Measurements from ENCODE around the gene NHLH2. TPM values are rescaled to one million over a fixed set of nuclear protein-coding genes. Genes with fewer than 3 reads are reported as not detected.

Gene NHLH2
- polyA plus RNA-seq (ENCODE audit: insufficient read length in 4 of 4), result not detected

DNA sequence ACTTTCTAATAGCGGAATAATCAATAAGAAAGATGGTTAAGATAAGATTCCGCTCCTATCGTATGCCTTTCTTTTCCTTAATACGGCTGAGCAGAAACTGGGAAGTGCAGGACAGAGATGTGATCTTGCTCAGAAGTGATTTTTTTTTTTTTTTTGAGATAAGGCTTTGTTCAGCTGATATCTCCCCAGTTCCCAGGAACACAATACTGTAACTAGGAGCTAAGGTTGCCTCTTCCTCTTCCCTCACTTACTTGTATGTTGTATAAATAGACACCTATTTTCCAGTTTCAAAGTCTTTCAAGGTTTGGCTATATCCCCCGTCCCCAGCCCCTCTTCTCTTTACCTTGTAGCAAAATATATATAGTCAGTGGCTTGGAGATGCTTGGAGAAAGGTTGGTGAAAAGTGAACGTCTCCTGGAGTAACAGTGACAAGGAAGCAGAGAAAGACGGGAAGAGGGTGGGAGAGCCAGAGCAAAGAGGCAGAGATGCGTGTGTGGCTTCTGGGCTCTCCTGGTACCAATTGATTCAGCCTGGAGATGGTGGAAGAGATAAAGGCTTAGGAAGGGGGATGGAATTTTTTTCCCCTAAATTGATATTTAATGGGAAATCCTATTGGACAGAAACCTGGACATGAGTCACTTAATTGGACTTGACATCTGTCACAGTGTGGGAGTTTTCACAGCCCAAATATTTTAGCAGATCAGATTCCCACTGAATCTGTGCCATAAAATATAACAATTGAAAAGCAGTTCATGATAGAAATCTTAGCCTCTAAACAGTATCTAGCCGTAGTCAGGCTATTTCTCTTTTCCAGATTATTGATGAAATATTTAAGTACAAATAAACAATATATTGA is at the start of gene NHLH2:
Gene NHLH2 (minus strand): TSS at position 522 of the 856 bp plus-strand sequence. CDS start 2,754 bp downstream, outside the sequence.
- no peak for DNase-seq (ENCODE audit: low read depth in 4 of 4, low spot score in 3 of 4)

GRCh38 chr1:115890580-115890979 is 49.7 kb upstream of the NHLH2 start:
- no peak for DNase-seq (ENCODE audit: low read depth in 4 of 4, low spot score in 3 of 4)

- no peak for DNase-seq (ENCODE audit: low read depth in 4 of 4, low spot score in 3 of 4)
Observed at GRCh38 chr1:115888976-115889375, 48.0 kb upstream of the NHLH2 start.

DNA sequence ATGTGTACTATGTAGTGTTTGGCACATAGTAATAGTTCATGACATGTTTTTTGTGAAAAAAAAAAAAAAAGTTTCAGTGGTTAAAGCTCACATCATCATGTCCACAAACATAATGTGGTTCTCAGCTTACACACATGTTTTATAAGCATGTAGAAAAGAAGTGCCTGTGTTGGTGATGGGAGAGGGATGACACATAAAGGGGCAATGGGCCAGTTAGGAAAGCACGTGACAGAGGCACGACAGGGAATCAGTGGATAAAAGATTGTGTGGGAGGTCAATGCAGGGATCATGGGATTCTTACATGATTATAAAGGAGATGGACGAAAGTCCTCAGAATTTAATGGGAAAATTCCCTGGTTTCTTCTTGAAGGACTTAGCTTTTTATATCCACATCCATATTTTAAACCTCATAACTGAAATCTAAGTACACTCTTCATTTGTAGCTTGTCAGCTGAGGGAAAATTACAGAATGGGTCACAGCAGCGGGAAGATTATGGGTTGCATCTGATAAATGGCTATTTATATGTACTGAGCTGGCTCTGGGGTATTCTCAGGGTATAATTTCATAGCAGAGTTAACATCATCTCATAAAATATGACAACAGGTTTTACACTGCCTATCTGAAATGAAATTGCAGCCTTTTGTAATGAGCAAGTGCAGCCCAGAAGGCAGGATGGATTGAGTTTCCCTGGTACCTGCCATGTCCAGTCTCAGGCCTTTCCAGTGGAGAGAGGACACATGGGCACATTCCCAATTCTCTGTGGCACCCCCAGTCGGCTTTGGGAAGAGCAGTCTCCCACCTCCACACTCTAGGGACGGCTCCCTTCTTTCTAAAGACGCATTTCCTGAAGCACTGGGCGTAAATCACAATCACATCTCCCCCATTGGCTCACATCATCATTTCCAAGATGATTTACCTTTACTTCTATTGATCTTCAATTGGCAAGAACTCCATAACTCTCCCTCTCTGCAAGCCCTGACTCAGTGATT is 42.3 kb upstream of the NHLH2 start:
- DNase-seq (ENCODE audit: low read depth in 4 of 4, low spot score in 3 of 4), result no peak

DNA sequence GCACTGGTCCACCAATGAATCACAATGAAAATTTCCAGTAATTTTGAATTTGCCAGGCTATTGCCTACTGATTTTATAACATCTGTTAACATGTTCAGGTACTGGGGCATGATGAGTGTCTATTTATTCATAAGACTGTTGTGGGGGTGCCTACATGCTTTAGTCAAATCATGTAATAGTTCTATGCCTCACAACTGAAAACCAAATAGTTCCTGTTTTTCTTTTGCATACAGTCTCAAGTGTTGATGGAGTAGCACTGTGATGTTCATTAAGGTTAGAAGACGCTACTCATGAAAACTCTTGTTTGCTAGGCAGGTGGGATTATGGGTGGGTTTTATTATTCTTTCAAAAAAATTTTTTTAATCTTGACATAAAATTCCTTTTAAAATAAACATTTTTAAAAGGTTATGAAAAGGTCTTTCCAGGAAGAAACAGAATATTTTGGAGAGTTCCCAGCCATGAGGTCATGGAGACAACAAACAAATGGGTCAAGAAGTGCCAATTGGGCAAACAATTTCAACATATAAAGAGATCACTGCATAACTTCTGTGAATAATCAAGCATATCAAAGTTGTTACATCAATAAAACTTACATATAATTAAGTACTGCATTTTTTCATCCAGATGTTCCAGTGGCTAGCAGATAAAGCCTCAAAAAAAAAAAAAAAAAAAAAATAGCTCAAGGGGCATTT is 40.2 kb upstream of the NHLH2 start:
- DNase-seq (ENCODE audit: low read depth in 4 of 4, low spot score in 3 of 4), result no peak

DNA sequence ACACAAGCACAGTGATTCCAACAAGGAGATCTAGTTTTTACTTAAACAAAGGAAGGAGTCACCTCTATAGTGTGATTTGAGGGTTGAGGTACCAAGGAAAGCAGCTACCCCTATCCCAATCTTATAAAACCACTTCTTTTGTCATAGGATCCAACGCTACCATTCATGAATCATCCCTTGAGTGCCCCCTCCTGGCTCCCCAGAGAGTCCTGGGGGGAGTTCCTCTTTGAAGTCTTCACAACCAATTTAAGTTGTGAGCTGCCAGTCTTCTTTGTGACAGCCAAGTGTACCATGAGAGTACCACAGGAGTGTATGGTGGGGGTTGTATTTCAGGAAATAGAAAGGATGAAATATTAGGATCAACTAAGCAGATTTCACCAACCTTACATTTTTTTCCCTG is 39.1 kb upstream of the NHLH2 start:
- DNase-seq (ENCODE audit: low read depth in 4 of 4, low spot score in 3 of 4), result no peak

GRCh38 chr1:115877511-115877910 is 36.6 kb upstream of the NHLH2 start:
- DNase-seq (ENCODE audit: low read depth in 4 of 4, low spot score in 3 of 4), result no peak

DNA sequence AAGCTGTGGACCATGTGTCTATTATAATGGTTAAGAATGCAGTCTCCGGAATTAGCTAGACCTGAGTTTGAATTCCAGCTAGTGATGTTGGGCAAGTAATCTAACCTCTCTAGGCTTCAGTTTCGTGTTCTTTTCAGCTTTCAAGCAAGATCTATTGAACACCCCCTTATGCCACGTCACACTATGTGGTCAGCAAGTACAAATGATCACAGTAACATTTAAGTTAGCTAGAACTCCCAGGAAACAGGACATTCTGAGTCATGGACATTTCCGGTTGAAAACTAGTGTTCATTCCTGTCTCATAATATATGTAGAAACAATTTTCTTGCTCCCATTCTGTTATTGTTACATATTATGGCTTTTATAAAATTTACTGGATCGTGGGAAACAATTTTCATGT is 34.0 kb upstream of the NHLH2 start:
- no peak for DNase-seq (ENCODE audit: low read depth in 4 of 4, low spot score in 3 of 4)

DNA sequence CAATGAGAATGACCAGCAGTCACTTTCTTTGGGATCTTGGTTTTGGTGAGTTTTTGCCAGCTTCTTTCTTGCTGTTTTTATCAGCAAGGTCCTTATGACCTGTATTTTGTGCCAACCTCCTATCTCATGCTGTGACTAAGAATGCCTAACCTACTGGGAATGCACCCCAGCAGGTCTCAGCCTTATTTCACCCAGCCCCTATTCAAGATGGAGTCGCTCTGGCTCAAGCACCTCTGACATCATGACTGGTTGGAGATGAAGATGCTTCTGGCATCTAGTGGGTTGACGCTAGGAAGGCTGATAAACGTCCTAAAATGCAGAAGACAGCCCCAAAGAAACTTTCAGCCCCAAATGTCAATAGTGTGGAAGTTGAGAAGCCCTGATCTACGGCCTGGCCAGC is 33.6 kb upstream of the NHLH2 start:
- no peak for DNase-seq (ENCODE audit: low read depth in 4 of 4, low spot score in 3 of 4)

DNA sequence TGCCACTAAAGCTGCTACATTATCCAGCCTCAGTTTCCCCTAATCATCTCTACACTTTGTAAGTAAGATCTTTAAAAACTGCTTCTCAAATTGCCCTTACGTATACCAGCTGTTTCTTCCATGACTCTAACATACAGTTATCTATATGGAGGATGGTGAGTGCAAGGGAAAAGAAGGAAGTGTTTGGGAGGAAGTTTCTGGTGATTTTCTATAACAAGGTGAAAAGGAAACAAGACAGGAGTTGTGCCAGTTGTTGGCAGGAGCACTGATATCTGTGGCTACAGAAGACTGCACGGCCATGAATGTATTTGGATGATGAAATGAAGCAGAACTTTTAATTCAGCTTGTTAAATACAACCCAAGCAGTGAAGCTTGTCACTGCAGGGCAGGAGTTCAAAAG is 32.3 kb upstream of the NHLH2 start:
- no peak for DNase-seq (ENCODE audit: low read depth in 4 of 4, low spot score in 3 of 4)

- DNase-seq (ENCODE audit: low read depth in 4 of 4, low spot score in 3 of 4), result no peak
Observed at GRCh38 chr1:115869064-115869463, 28.1 kb upstream of the NHLH2 start.

- no peak for DNase-seq (ENCODE audit: low read depth in 4 of 4, low spot score in 3 of 4)
Observed at GRCh38 chr1:115867216-115867615, 26.3 kb upstream of the NHLH2 start.

DNA sequence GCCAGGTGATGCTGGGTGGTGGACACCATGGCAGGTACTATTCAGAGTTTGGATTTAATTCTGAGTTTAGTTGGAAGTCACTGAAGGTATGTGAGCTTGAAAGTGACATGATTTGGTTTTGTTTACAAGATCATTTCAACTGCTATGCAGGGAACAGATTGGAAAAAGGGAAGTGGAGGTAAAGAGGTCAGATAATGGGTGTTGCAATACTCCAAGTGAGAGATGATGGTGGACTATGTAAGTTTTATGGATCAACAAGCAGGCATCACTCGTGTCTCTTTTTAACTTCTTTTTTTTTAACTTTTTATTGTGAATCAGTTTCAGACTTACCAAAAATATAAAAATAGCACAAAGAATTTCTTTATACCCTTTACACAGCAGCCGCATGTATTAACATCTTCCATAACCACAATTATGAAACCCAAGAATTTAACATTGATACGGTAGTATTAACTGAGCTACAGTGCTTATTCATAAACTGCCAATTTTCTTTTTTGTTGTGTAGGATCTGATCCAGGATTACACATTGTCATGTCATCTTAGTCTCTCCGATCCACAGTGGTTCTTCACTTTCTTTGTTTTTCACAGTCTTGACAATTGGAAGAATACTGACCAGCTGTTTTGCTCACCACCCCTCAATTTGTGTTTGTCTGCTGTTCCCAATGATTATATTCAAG is 24.9 kb upstream of the NHLH2 start:
- DNase-seq (ENCODE audit: low read depth in 4 of 4, low spot score in 3 of 4), result no peak

GRCh38 chr1:115862403-115862802 is 21.5 kb upstream of the NHLH2 start:
- no peak for DNase-seq (ENCODE audit: low read depth in 4 of 4, low spot score in 3 of 4)

DNA sequence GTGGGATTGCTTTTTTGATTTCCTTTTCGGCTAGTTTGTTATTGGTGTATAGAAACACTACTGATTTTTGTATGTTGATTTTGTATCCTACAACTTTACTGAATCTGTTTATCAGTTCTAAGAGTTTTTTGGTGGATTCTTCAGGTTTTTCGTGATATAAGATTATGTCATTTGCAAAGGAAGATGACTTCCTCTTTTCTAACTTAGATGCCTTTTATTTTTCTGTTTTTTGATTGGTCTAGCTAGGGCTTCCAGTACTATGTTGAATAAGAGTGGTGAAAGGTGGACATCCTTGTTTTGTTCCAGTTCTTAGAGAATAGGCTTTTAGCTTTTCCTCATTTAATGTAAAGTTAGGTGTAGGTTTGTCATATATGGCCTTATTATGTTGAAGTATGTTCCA is 13.1 kb upstream of the NHLH2 start:
- no peak for DNase-seq (ENCODE audit: low read depth in 4 of 4, low spot score in 3 of 4)

- DNase-seq (ENCODE audit: low read depth in 4 of 4, low spot score in 3 of 4), result no peak
Observed at GRCh38 chr1:115850937-115851336, 10.0 kb upstream of the NHLH2 start.

DNA sequence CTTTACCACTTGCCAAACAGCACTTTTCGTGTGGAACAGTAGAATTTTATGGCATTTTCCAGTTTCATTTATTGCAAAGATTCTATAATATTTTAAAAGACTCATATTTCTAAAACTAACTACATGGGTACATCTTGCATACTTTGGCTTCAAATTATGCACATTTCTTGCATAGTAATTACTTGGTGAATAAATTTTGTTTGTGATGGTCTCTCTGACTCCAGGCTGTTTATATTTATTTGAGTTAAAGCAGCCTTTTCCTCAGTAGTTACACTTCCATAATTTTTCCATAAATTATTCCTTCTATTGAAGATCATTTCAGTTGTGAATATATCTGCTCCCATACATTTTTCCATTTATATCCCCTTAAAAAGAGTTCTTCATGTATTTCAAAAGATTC is 6.9 kb upstream of the NHLH2 start:
- no peak for DNase-seq (ENCODE audit: low read depth in 4 of 4, low spot score in 3 of 4)

GRCh38 chr1:115842948-115843347 is 2.0 kb upstream of the NHLH2 start:
- no peak for DNase-seq (ENCODE audit: low read depth in 4 of 4, low spot score in 3 of 4)

GRCh38 chr1:115839679-115840237 is 1.2 kb downstream of the NHLH2 start:
- DNase-seq (ENCODE audit: low read depth in 4 of 4, low spot score in 3 of 4), result no peak

Measured in left renal pelvis (tissue), 4 donors.